ENCODE data around the gene KCNRG.
"Not testable (repeated sequence)": the region's sequence is repeated elsewhere in the genome, so short reads cannot be mapped to it uniquely, and the experiment has no call there.

The KCNRG gene

GRCh38 chr13:50012396-50013169 lies 2.7 kb upstream of the KCNRG start:
- DNase-seq, result no peak

DNA sequence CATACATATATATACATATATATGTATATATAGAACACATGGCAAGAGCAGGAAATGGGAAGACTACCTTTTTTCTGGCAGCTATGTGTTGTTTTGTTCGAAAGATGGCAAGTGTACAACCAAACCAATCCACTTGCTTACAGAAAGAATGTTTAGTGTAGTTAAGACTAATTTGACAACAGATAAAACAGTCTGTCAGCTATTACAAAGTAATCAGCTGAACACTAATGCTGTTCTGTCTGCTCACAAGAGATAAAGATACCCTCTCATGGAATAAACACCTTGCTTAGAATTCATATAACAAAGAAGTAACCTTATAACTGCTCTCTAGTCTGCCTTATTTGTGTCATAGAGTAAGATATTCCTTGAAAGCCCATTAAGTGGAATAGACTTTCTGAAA lies 858 bp upstream of the KCNRG start:
- no peak for DNase-seq

DNA sequence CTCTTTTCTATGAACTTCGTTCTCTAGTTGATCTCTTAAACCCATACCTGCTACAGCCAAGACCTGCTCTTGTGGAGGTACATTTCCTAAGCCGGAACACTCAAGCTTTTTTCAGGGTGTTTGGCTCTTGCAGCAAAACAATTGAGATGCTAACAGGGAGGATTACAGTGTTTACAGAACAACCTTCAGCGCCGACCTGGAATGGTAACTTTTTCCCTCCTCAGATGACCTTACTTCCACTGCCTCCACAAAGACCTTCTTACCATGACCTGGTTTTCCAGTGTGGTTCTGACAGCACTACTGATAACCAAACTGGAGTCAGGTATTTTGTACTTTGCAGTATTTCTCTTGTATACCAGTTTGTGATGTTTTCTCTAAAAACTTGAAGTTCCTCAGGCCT lies 506 bp downstream of the KCNRG start:
- DNase-seq, result no peak

- no peak for DNase-seq
Measured at GRCh38 chr13:50016444-50016843, 1.2 kb downstream of the KCNRG start.

DNA sequence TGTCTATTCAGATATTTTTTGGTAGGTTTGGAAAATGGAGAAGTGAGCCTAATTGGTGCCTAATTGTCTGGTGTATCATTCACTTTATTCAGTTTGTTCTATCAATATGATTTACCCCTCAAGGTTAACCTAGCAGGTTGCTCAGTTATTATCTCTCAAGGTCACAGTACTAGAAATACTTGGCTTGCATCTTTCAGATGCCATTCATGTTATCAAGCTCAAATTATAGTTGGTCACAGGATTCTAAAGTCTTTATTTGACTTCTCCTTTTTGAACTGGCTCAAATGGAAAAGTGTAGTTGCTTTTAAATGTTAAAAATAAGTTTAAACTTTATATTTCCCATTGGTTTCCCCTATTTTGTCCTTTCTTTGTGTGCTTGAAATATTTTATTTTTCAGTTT lies 2.6 kb downstream of the KCNRG start:
- no peak for DNase-seq

DNA sequence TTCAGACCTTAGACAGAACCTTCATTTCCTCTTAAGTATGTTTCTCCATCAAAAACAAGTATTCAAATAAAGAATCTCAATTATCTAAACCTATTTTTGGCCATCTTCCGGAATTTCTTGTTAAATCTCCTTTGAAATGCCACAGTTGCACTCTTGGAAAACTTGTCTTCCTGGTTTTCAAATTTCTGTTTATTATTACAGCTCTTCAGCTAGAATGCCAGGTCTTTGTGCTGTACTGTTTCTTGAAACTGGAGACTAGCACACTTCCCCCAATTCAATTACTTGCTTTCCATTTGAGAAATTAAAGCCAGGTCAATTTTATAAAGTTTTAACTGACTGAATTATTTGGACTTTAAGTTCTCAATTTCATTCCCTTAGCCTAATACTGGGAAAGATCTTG lies 10.2 kb downstream of the KCNRG start:
- DNase-seq, result no peak

GRCh38 chr13:50026788-50027473 lies 11.7 kb downstream of the KCNRG start:
- DNase-seq, result no peak

DNA sequence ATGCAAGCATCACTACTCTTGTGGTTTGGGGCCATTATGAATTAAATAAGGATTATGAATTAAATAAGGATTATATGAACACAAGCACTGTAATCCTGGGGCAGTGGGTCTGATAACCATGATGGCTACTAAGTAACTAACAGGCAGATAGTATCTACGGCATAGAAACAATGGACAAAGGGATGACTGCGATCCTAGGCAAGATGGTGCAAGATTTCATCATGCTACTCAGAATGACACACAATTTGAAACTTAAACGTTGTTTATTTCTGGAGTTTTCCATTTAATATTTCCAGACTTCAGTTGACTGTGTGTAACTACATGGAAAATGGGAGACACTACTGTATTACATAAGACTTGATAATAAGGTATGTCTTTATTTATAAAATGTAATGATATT lies 15.1 kb downstream of the KCNRG start:
- peak; percentile 76 for DNase-seq

GRCh38 chr13:50033725-50034124 lies 18.5 kb downstream of the KCNRG start:
- no peak for DNase-seq

DNA sequence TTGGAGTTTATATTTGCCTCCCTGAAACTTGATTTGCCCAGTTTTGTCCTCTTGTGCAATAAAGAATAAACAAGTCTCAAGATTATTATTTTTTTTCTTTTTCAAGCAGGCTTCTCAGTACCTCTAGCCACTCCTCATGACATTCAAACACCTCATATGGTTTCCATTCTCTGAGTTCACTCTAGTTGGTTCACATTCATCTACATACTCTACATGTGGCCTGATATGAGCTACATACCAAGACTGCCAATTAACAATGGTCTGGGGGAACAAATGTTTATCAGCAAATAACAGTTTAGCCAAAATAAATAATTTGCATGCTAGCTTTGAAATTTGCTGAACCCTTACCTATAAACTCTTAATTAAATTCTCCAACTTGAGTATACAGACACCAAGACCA lies 22.5 kb downstream of the KCNRG start:
- no peak for DNase-seq

GRCh38 chr13:50038266-50038665 lies 23.0 kb downstream of the KCNRG start:
- no peak for DNase-seq

GRCh38 chr13:50052478-50052877 lies 37.2 kb downstream of the KCNRG start:
- no peak for DNase-seq

- DNase-seq, result no peak
Measured at GRCh38 chr13:50053844-50054243, 38.6 kb downstream of the KCNRG start.

GRCh38 chr13:50055454-50055853 lies 40.2 kb downstream of the KCNRG start:
- no peak for DNase-seq

- no peak for DNase-seq
Measured at GRCh38 chr13:50060718-50061117, 45.5 kb downstream of the KCNRG start.

DNA sequence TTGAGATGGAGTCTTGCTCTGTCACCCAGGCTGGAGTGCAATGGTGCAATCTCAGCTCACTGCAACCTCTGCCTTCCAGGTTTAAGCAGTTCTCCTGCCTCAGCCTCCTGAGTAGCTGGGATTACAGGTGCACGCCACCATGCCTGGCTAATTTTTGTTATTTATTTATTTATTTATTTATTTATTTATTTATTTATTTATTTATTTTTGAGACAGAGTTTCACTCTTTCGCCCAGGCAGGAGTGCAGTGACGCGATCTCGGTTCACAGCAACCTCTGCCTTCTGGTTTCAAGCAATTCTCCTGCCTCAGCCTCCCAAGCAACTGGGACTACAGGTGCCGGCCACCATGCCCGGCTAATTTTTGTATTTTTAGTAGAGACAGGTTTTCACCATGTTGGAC lies 47.1 kb downstream of the KCNRG start:
- DNase-seq, result not testable (repeated sequence)

GRCh38 chr13:50065712-50066111 lies 50.5 kb downstream of the KCNRG start:
- no peak for DNase-seq

- no peak for DNase-seq
Measured at GRCh38 chr13:50068508-50068907, 53.3 kb downstream of the KCNRG start.

DNA sequence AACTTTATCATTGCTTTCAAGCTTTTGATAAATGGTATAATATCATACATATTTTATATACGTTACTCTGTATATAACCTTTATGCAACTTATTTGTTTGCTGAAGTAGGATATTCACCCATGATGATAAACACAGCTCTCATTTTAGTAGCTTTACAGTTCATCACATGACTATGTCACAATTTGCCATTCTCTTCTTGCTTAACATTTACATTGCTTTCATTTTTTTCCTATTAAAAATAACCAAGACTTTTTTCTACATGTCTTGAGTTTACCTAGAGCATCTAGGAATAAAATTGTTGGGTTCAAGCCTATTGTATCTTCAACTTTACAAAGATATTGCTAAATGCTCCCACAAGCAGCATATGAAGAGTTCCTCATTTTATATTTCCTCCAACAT lies 54.0 kb downstream of the KCNRG start:
- DNase-seq, result no peak

DNA sequence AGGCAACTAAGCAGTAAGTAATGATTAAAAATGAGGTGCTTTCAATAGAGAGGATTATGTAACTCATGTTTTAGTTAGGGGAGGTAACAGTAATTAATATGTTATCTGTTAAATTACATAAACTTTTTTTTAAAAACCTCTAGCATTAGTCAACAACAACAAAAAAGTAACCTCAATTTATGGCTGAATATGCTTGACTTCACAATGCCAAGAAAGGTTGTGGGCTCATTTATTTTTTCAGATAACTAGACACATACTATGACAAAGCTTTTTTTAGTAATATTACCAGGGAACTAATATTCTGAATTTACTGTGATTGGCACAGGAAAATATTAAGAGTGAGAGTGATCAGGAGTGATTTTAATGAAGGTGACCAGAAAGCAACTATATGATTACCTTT lies 54.9 kb downstream of the KCNRG start:
- DNase-seq, result no peak
